Pancreas (tissue), 10 donors: ENCODE results near the gene BOLL. TPM values are rescaled to one million over a fixed set of nuclear protein-coding genes. Genes with fewer than 3 reads are reported as not detected.
A peak's percentile ranks its signal among the peaks of the same experiment; 100 is the strongest.
"Not testable (repeated sequence)": the region's sequence is repeated elsewhere in the genome, so short reads cannot be mapped to it uniquely, and the experiment has no call there.

Source experiments
- ATAC-seq, 4 donors: fragments of 200-7000 bp; cut with Tn5 transposase; one replicate each; pipeline versions ENCODE4 v1.8.0 to v1.9.1; 2020; ENCODE audit warnings: mild to moderate bottlenecking in 4 of 4, moderate library complexity in 4 of 4
- DNase-seq, 6 donors: peaks; one replicate each; pipeline ENCODE4 v3.0.0-alpha.2; 2020
- FAIRE-seq: peaks from 2 replicates; lab custom pipeline; 2012; peaks lifted over from hg19 to GRCh38; lab: Jason Lieb, UNC
- H3K27ac ChIP-seq, 4 donors: fragments of 200-600 bp; sonication (generic); 1 replicate in 3 of 4; 2 replicates in 1 of 4; pipeline versions ENCODE4 v1.5.0 to v1.8.0; 2020
- H3K27me3 ChIP-seq, 4 donors: fragments of 200-600 bp; one replicate each; pipeline ENCODE4 v1.8.0; 2021
- H3K36me3 ChIP-seq, 3 donors: fragments of 200-600 bp; sonication (generic) in 1 of 3; one replicate each; pipeline versions ENCODE4 v1.5.0 to v1.8.0; 2020 to 2021
- H3K4me1 ChIP-seq, 3 donors: fragments of 200-600 bp; one replicate each; pipeline ENCODE4 v1.8.0; 2021
- H3K4me3 ChIP-seq, 4 donors: fragments of 200-600 bp; sonication (generic) in 2 of 4; one replicate each; pipeline versions ENCODE4 v1.5.0 to v1.8.0; 2020 to 2021
- H3K9me3 ChIP-seq, 4 donors: fragments of 200-600 bp; one replicate each; pipeline ENCODE4 v1.8.0; 2021
- WGBS, 2 donors: extraction: QIAGEN DNeasy Blood & Tissue Kit; methylation state at CpG; one replicate each; pipeline ENCODE4 v1.1.7; 2013; 5-methylcytosine and 5-hydroxymethylcytosine counted together
- intact Hi-C, 3 donors: fragments of 100-400 bp; cut with DNase I; formaldehyde crosslinking; loops; one replicate each; pipeline versions ENCODE4 v1.11.1 to v1.14.2; 2022
- polyA plus RNA-seq, 2 donors: library from polyadenylated mRNA; stranded (reverse); fragments of 200-250 nt; gene quantifications; one replicate each; pipeline ENCODE4 v1.2.3, GENCODE V29; 2013
- total RNA-seq, 6 donors: library from RNA; stranded (reverse); fragmentation: NEBNext Ultra II Directional in 4 of 6; extraction: Animal tissue kit (Norgen Biotek cat#: 25700) in 4 of 6; gene quantifications; one replicate each; pipeline versions ENCODE4 v1.2.1 to v1.2.4, GENCODE V29; 2021 to 2023
- TF ChIP-seq, protein P1 (sequence below), 4 donors: fragments of 200-600 bp; sonication (generic) in 3 of 4; IDR thresholded peaks; one replicate each; pipeline versions ENCODE4 v1.5.0 to v1.8.0; 2021; ENCODE audit warnings: antibody characterized with exemption in 4 of 4
- donor health status: healthy with polysubstance abuse.
- donor health status: DM: no; HTN: no; CAD: no; lungs with moderate emphysema.
- donor health status: DM: no; HTN: no; CAD: no.
- donor health status: control.
- donor health status: control.
- donor health status: Bipolar disorder and iron deficiency.
- donor health status: DM: yes; HTN: yes; CAD: no.
- donor health status: DM: no; HTN: no; CAD: no.
- donor health status: DM: no; HTN: no; CAD: no.
- donor health status: DM: yes; HTN: yes; CAD: no.

BOLL gene
- total and polyA plus RNA-seq, 8 donors = not detected

DNA sequence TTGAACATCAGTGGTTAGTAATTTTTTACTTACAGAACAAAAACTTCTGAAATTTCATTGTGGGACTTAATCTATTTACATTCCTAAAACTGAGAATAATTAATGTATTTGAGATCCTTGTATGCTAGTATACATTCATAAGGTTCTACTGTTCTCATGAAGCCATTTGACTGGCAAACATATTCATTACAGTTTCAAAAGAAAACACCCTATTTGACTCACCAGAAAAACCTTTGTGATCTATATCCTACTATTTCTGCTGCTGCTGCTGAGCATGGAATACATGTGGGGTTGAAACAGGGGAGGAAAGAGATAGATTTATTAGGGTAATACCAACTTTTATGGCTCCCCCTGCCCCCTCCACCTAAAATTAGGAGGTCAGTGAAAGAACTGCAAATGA is 58.1 kb downstream of the BOLL start:
- intact Hi-C loops = no loop called here
- no peak for FAIRE-seq

DNA sequence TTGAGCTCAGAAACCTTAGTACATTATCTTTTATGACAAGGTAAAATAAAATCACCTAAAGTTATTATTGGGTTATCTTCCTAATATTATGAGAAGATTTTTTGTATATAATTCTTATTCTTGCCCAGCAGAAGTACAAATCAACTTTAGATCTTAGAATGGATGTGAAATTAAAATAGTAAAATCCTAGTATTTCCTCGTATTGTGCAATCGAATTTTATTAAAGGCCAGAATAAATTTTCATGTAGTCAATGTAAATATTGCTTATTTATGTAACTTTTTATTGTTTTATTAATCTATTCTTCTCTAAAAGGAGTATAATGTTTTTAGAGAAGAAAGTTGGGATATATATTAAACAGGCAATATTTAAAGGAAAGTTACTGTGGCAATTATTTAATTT is 67.3 kb downstream of the BOLL start:
- Histone ChIP-seq H3K27me3 (no peaks in the 10 kb centered on the region), H3K4me1 (no peaks in the 10 kb centered on the region), H3K4me3 (no peak overlapping the region), H3K27ac (no peak overlapping the region), H3K36me3 (no peaks in the 10 kb centered on the region), H3K9me3 (no peaks in the 10 kb centered on the region)
- WGBS, 2 donors = 83 to 93% methylated on average over 2 of the region's 2 CpGs
- FAIRE-seq = peak; percentile 65
- TF ChIP-seq, protein P1, sequence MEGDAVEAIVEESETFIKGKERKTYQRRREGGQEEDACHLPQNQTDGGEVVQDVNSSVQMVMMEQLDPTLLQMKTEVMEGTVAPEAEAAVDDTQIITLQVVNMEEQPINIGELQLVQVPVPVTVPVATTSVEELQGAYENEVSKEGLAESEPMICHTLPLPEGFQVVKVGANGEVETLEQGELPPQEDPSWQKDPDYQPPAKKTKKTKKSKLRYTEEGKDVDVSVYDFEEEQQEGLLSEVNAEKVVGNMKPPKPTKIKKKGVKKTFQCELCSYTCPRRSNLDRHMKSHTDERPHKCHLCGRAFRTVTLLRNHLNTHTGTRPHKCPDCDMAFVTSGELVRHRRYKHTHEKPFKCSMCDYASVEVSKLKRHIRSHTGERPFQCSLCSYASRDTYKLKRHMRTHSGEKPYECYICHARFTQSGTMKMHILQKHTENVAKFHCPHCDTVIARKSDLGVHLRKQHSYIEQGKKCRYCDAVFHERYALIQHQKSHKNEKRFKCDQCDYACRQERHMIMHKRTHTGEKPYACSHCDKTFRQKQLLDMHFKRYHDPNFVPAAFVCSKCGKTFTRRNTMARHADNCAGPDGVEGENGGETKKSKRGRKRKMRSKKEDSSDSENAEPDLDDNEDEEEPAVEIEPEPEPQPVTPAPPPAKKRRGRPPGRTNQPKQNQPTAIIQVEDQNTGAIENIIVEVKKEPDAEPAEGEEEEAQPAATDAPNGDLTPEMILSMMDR (IDR thresholded peaks at IDR 0.05) = no peak
- ATAC-seq = no peak
- DNase-seq = no peak
- intact Hi-C loops = no loop called here

More for the DNA sequence above, 58.1 kb downstream of the BOLL start:
- H3K27ac ChIP-seq = no peak overlapping the region
- H3K27me3 ChIP-seq = no peaks in the 10 kb centered on the region
- ATAC-seq (no peak), DNase-seq (no peak)
- no peaks in the 10 kb centered on the region for H3K4me1 ChIP-seq
- H3K9me3 ChIP-seq = no peaks in the 10 kb centered on the region
- H3K4me3 ChIP-seq = no peak overlapping the region
- TF ChIP-seq, protein P1 (IDR thresholded peaks at IDR 0.05) = no peak
- H3K36me3 ChIP-seq = no peaks in the 10 kb centered on the region

DNA sequence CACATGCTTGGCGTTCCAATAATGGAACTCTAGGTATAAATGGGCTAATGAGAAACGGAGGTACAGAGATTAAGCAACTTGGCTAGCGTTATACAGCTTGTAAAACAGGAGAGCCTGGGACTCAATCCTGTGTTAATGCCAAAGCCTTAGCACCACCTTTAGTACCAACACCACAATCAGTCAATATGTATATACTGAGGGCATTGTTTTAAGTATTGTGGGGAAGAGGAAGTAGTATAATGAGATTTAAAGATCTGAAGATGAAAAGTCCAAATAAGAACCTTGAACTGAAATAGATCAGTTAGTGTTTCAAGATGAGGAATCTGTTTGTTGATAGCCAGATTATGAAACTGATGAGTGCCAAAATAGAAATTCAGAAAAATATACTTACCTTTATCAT is 71.8 kb downstream of the BOLL start:
- Histone ChIP-seq H3K36me3 (no peaks in the 10 kb centered on the region), H3K4me1 (peaks cover 5 to 7% (median 6%) of the 10 kb centered on the region in 3 donors), H3K27ac (no peak overlapping the region), H3K4me3 (no peak overlapping the region), H3K27me3 (no peaks in the 10 kb centered on the region), H3K9me3 (no peaks in the 10 kb centered on the region)
- TF ChIP-seq, protein P1 (IDR thresholded peaks at IDR 0.05) = no peak
- 79 to 90% methylated on average over 3 of the region's 3 CpGs for whole genome bisulfite sequencing, 2 donors
- ATAC-seq = no peak
- intact Hi-C loops = no loop called here
- no peak for DNase-seq
- FAIRE-seq = no peak

DNA sequence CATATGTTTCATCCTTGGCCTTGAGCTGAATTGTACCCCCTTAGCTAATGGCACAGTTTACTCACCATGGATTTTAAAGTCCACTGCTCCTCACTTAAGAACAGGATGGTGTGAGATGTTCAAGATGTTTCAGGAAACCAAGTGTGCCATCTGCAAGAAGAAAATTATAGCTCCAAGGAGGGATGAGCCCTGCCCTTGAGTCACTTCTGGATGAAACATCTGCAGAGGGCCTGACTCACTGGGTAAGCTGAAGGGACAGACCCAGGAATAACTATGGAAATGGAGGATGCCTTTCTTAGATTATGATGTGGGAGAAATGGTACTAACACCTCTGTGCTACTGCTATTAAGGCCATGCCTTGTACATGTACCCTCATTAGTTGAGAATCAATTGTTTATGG is 73.5 kb downstream of the BOLL start:
- TF ChIP-seq, protein P1 (IDR thresholded peaks at IDR 0.05) = no peak
- DNase-seq (no peak), ATAC-seq (no peak), FAIRE-seq (no peak)
- Histone ChIP-seq H3K4me1 (peaks cover 16 to 23% (median 20%) of the 10 kb centered on the region in 3 donors), H3K36me3 (no peaks in the 10 kb centered on the region), H3K27ac (no peak overlapping the region), H3K9me3 (no peaks in the 10 kb centered on the region), H3K27me3 (no peaks in the 10 kb centered on the region), H3K4me3 (no peak overlapping the region)
- intact Hi-C loops = no loop called here

DNA sequence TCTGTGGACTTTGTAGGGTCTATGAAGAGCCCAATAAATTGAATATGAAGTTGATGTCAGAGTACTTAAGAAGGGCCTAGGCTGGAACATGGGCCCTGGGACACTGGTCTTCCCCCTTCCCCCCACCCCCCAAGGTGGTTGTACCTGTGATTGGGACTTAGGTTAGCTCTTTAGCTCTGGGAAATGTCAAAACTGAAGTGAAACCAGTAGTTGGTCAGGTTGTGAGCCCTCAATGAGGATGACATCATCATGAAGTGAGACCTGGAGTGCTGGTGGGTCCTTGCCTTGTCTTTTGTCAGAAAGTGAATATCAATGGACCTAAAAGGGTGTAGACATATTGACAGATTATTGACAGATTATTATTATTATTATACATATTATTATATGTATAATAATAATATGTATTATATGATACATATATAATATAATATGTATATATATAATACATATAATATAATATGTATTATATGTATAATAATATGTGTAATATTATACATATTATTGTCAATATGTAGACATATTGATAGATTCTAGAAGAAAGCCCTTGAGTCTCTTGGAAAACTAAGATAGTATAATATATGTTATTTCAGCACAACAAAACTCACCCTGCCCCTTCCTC is 74.6 kb downstream of the BOLL start:
- no peak overlapping the region for H3K27ac ChIP-seq
- peaks cover 20 to 25% (median 22%) of the 10 kb centered on the region in 3 donors for H3K4me1 ChIP-seq
- TF ChIP-seq, protein P1 (IDR thresholded peaks at IDR 0.05) = no peak
- H3K27me3 ChIP-seq = no peaks in the 10 kb centered on the region
- H3K9me3 ChIP-seq = no peaks in the 10 kb centered on the region
- DNase-seq = no peak
- H3K4me3 ChIP-seq = no peak overlapping the region
- intact Hi-C loops = no loop called here
- H3K36me3 ChIP-seq = no peaks in the 10 kb centered on the region
- no peak for ATAC-seq
- no peak for FAIRE-seq

DNA sequence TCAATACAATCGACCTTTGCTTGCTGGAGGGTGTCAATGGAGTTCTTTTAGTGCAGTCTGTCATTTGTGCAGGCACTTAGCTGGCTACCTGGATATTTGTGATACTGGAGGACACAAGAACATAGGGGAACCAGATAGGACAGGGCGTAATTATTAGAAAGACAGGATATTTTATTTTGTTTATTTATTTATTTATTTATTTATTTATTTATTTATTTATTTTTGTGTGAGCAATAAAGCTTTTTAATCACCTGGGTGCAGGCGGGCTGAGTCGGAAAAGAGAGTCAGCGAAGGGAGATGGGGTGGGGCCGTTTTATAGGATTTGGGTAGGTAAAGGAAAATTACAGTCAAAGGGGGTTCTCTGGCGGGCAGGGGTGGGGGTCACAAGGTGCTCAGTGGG is 76.0 kb downstream of the BOLL start:
- ATAC-seq, H3K36me3 ChIP-seq, H3K9me3 ChIP-seq, FAIRE-seq, H3K4me3 ChIP-seq, DNase-seq, intact Hi-C loops, H3K27ac ChIP-seq, H3K27me3 ChIP-seq: not testable (repeated sequence)
- 82 to 86% methylated on average over 7 of the region's 7 CpGs for WGBS, 2 donors
- peaks cover 20 to 29% (median 26%) of the 10 kb centered on the region in 3 donors for H3K4me1 ChIP-seq
